WTC11 (cell line): ENCODE data around the gene PCDH7. TPM values are rescaled to one million over a fixed set of nuclear protein-coding genes. Genes with fewer than 3 reads are reported as not detected.

Source experiments
- ATAC-seq: fragments of 200-7000 bp; cut with Tn5 transposase; 2 replicates; pipeline ENCODE4 v1.10.0; 2021; ENCODE audit warnings: mild to moderate bottlenecking, moderate library complexity
- CTCF ChIA-PET: fragments of 300-600 bp; sonication (Branson Sonifier 250); formaldehyde crosslinking; loops from one replicate; lab custom pipeline; 2021; ENCODE audit warnings: antibody characterized with exemption; lab: Charles Lee
- POLR2A ChIA-PET: fragments of 350-600 bp; sonication (Branson Sonifier 250); formaldehyde crosslinking; loops from one replicate; lab custom pipeline; 2021; ENCODE audit warnings: antibody characterized with exemption; lab: Charles Lee
- DNase-seq: peaks from one replicate; pipeline ENCODE4 v3.0.0; 2021; ENCODE audit warnings: low spot score
- H3K27ac Mint-ChIP-seq: 2 replicates; pipeline ENCODE4 v1.8.0; 2021; ENCODE audit warnings: mixed read lengths
- H3K27me3 Mint-ChIP-seq: 2 replicates; pipeline ENCODE4 v1.8.0; 2021; ENCODE audit warnings: low read depth, mild to moderate bottlenecking, moderate library complexity, mixed read lengths
- H3K36me3 Mint-ChIP-seq: 2 replicates; pipeline ENCODE4 v1.8.0; 2021; ENCODE audit warnings: mixed read lengths
- H3K4me1 Mint-ChIP-seq: 2 replicates; pipeline ENCODE4 v1.8.0; 2022; ENCODE audit warnings: mixed read lengths
- H3K4me3 Mint-ChIP-seq: 2 replicates; pipeline ENCODE4 v1.8.0; 2021; ENCODE audit warnings: mild to moderate bottlenecking, moderate library complexity, mixed read lengths
- H3K9me3 Mint-ChIP-seq: 2 replicates; pipeline ENCODE4 v1.8.0; 2021; ENCODE audit warnings: mixed read lengths
- ATF2 ChIP-seq: sonication (generic); formaldehyde crosslinking; IDR thresholded peaks from 2 replicates; pipeline ENCODE4 v1.8.1; 2022; ENCODE audit warnings: low read depth, missing genetic modification reagents, borderline replicate concordance
- CBFB ChIP-seq: sonication (generic); formaldehyde crosslinking; IDR thresholded peaks from 2 replicates; pipeline ENCODE4 v1.8.1; 2022; ENCODE audit warnings: mild to moderate bottlenecking, low read depth, missing genetic modification reagents
- CDX4 ChIP-seq: fragments of 250-450 bp; sonication (Bioruptor Pico); IDR thresholded peaks from 2 replicates; pipeline ENCODE4 v1.9.0; 2021; ENCODE audit warnings: moderate library complexity, mild to moderate bottlenecking, inconsistent platforms, borderline replicate concordance
- CREB1 ChIP-seq: sonication (generic); formaldehyde crosslinking; IDR thresholded peaks from 2 replicates; pipeline ENCODE4 v1.8.0; 2023; ENCODE audit warnings: mild to moderate bottlenecking, missing genetic modification reagents
- OVOL2 ChIP-seq: fragments of 250-450 bp; sonication (Bioruptor Pico); IDR thresholded peaks from 2 replicates; pipeline ENCODE4 v1.9.0; 2021; ENCODE audit warnings: mild to moderate bottlenecking, borderline replicate concordance
- RORB ChIP-seq: fragments of 250-450 bp; sonication (Bioruptor Pico); IDR thresholded peaks from 2 replicates; pipeline ENCODE4 v1.9.0; 2021; ENCODE audit warnings: mild to moderate bottlenecking
- TEAD1 ChIP-seq: sonication (generic); formaldehyde crosslinking; IDR thresholded peaks from 2 replicates; pipeline ENCODE4 v1.8.0; 2022; ENCODE audit warnings: mild to moderate bottlenecking, missing genetic modification reagents
- TEAD4 ChIP-seq: sonication (generic); formaldehyde crosslinking; IDR thresholded peaks from 2 replicates; pipeline ENCODE4 v1.8.0; 2022; ENCODE audit warnings: mild to moderate bottlenecking, missing genetic modification reagents
- ZBTB43 ChIP-seq: sonication (generic); formaldehyde crosslinking; IDR thresholded peaks from 2 replicates; pipeline ENCODE4 v1.8.1; 2023; ENCODE audit warnings: mild to moderate bottlenecking, missing genetic modification reagents
- ZMAT4 ChIP-seq: fragments of 250-450 bp; sonication (Bioruptor Pico); IDR thresholded peaks from 2 replicates; pipeline ENCODE4 v1.9.0; 2021; ENCODE audit warnings: mild to moderate bottlenecking
- ZNF416 ChIP-seq: fragments of 250-450 bp; sonication (Bioruptor Pico); IDR thresholded peaks from 2 replicates; pipeline ENCODE4 v1.9.0; 2021; ENCODE audit warnings: mild to moderate bottlenecking, inconsistent platforms
- ZNF423 ChIP-seq: fragments of 250-450 bp; sonication (Bioruptor Pico); IDR thresholded peaks from 2 replicates; pipeline ENCODE4 v2.1.2; 2022; ENCODE audit warnings: mild to moderate bottlenecking, moderate library complexity
- total RNA-seq: library from RNA; stranded (reverse); gene quantifications from 3 replicates; pipeline ENCODE4 v1.2.3, GENCODE V29; 2021
- TF ChIP-seq, protein P1 (sequence below): sonication (generic); formaldehyde crosslinking; IDR thresholded peaks from 2 replicates; pipeline ENCODE4 v1.8.1; 2023; ENCODE audit warnings: mild to moderate bottlenecking, missing genetic modification reagents, borderline replicate concordance
- TF ChIP-seq, protein P2 (sequence below): sonication (generic); formaldehyde crosslinking; IDR thresholded peaks from 2 replicates; pipeline ENCODE4 v1.8.0; 2022; ENCODE audit warnings: mild to moderate bottlenecking, missing genetic modification reagents
- TF ChIP-seq, protein P3 (sequence below): sonication (generic); formaldehyde crosslinking; IDR thresholded peaks from 2 replicates; pipeline ENCODE4 v1.8.1; 2023; ENCODE audit warnings: mild to moderate bottlenecking, missing genetic modification reagents
- TF ChIP-seq, protein P4 (sequence below): sonication (generic); formaldehyde crosslinking; IDR thresholded peaks from 2 replicates; pipeline ENCODE4 v1.8.1; 2023; ENCODE audit warnings: mild to moderate bottlenecking, moderate library complexity, missing genetic modification reagents
- TF ChIP-seq, protein P5 (sequence below): fragments of 250-450 bp; sonication (Bioruptor Pico); IDR thresholded peaks from 2 replicates; pipeline ENCODE4 v1.9.0; 2021; ENCODE audit warnings: mild to moderate bottlenecking, borderline replicate concordance

The PCDH7 gene
- total RNA-seq, 1 experiment from 2014 or later, result 3.9 TPM

DNA sequence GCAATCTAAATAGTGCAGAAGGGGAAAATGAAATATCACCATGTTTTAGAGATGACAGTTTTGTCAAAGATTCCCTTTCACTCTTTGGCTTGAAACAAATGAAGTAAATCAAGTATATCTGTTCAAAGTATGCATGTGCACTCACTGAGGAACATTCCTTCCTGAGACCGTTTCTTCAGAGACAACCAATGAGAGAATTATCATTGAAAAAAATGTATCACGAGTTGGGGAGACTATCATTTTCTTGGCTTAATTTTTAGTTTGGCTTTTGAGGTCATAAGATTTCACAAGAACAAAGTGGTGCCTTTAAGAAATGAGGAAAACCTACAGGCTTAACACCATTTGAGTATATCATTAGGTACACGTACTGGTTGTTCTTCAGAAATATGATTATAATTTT is 56.3 kb downstream of the PCDH7 start (continued):
- TF ChIP-seq ATF2 (CRISPR knock-in tag) (no peak), CDX4 (CRISPR knock-in tag) (no peak), TEAD4 (CRISPR knock-in tag) (no peak), ZMAT4 (CRISPR knock-in tag) (no peak)

GRCh38 chr4:30776921-30777415 is 56.8 kb downstream of the PCDH7 start:
- DNase-seq, result no peak
- CTCF ChIA-PET, result no interaction called here
- no peaks in the 10 kb centered on the region for H3K36me3 Mint-ChIP-seq
- POLR2A ChIA-PET, result no interaction called here
- 0 out of 2 replicates have a peak, but pooled peaks have one; percentile 34 for ATAC-seq
- no peaks in the 10 kb centered on the region for H3K9me3 Mint-ChIP-seq
- no peak overlapping the region for H3K4me3 Mint-ChIP-seq
- H3K4me1 Mint-ChIP-seq, result peaks cover 10% of the 10 kb centered on the region
- H3K27me3 Mint-ChIP-seq, result no peaks in the 10 kb centered on the region
- TF ChIP-seq ZNF423 (CRISPR knock-in tag), result no peak
- no peak for TF ChIP-seq ZBTB43
- TF ChIP-seq CBFB (CRISPR knock-in tag), result no peak
- TF ChIP-seq, protein P1, sequence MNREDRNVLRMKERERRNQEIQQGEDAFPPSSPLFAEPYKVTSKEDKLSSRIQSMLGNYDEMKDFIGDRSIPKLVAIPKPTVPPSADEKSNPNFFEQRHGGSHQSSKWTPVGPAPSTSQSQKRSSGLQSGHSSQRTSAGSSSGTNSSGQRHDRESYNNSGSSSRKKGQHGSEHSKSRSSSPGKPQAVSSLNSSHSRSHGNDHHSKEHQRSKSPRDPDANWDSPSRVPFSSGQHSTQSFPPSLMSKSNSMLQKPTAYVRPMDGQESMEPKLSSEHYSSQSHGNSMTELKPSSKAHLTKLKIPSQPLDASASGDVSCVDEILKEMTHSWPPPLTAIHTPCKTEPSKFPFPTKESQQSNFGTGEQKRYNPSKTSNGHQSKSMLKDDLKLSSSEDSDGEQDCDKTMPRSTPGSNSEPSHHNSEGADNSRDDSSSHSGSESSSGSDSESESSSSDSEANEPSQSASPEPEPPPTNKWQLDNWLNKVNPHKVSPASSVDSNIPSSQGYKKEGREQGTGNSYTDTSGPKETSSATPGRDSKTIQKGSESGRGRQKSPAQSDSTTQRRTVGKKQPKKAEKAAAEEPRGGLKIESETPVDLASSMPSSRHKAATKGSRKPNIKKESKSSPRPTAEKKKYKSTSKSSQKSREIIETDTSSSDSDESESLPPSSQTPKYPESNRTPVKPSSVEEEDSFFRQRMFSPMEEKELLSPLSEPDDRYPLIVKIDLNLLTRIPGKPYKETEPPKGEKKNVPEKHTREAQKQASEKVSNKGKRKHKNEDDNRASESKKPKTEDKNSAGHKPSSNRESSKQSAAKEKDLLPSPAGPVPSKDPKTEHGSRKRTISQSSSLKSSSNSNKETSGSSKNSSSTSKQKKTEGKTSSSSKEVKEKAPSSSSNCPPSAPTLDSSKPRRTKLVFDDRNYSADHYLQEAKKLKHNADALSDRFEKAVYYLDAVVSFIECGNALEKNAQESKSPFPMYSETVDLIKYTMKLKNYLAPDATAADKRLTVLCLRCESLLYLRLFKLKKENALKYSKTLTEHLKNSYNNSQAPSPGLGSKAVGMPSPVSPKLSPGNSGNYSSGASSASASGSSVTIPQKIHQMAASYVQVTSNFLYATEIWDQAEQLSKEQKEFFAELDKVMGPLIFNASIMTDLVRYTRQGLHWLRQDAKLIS, result no peak
- no peak for TF ChIP-seq ZNF416
- TF ChIP-seq OVOL2 (CRISPR knock-in tag), result no peak
- TF ChIP-seq TEAD1 (CRISPR knock-in tag), result no peak
- TF ChIP-seq CDX4 (CRISPR knock-in tag), result no peak
- TF ChIP-seq CREB1, result no peak
- TF ChIP-seq, protein P2, sequence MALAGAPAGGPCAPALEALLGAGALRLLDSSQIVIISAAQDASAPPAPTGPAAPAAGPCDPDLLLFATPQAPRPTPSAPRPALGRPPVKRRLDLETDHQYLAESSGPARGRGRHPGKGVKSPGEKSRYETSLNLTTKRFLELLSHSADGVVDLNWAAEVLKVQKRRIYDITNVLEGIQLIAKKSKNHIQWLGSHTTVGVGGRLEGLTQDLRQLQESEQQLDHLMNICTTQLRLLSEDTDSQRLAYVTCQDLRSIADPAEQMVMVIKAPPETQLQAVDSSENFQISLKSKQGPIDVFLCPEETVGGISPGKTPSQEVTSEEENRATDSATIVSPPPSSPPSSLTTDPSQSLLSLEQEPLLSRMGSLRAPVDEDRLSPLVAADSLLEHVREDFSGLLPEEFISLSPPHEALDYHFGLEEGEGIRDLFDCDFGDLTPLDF (CRISPR knock-in tag), result no peak
- TF ChIP-seq RORB (CRISPR knock-in tag), result no peak
- TF ChIP-seq, protein P3, sequence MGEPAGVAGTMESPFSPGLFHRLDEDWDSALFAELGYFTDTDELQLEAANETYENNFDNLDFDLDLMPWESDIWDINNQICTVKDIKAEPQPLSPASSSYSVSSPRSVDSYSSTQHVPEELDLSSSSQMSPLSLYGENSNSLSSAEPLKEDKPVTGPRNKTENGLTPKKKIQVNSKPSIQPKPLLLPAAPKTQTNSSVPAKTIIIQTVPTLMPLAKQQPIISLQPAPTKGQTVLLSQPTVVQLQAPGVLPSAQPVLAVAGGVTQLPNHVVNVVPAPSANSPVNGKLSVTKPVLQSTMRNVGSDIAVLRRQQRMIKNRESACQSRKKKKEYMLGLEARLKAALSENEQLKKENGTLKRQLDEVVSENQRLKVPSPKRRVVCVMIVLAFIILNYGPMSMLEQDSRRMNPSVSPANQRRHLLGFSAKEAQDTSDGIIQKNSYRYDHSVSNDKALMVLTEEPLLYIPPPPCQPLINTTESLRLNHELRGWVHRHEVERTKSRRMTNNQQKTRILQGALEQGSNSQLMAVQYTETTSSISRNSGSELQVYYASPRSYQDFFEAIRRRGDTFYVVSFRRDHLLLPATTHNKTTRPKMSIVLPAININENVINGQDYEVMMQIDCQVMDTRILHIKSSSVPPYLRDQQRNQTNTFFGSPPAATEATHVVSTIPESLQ (CRISPR knock-in tag), result no peak
- TF ChIP-seq, protein P4, sequence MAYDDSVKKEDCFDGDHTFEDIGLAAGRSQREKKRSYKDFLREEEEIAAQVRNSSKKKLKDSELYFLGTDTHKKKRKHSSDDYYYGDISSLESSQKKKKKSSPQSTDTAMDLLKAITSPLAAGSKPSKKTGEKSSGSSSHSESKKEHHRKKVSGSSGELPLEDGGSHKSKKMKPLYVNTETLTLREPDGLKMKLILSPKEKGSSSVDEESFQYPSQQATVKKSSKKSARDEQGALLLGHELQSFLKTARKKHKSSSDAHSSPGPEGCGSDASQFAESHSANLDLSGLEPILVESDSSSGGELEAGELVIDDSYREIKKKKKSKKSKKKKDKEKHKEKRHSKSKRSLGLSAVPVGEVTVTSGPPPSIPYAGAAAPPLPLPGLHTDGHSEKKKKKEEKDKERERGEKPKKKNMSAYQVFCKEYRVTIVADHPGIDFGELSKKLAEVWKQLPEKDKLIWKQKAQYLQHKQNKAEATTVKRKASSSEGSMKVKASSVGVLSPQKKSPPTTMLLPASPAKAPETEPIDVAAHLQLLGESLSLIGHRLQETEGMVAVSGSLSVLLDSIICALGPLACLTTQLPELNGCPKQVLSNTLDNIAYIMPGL, result no peak
- TF ChIP-seq, protein P5, sequence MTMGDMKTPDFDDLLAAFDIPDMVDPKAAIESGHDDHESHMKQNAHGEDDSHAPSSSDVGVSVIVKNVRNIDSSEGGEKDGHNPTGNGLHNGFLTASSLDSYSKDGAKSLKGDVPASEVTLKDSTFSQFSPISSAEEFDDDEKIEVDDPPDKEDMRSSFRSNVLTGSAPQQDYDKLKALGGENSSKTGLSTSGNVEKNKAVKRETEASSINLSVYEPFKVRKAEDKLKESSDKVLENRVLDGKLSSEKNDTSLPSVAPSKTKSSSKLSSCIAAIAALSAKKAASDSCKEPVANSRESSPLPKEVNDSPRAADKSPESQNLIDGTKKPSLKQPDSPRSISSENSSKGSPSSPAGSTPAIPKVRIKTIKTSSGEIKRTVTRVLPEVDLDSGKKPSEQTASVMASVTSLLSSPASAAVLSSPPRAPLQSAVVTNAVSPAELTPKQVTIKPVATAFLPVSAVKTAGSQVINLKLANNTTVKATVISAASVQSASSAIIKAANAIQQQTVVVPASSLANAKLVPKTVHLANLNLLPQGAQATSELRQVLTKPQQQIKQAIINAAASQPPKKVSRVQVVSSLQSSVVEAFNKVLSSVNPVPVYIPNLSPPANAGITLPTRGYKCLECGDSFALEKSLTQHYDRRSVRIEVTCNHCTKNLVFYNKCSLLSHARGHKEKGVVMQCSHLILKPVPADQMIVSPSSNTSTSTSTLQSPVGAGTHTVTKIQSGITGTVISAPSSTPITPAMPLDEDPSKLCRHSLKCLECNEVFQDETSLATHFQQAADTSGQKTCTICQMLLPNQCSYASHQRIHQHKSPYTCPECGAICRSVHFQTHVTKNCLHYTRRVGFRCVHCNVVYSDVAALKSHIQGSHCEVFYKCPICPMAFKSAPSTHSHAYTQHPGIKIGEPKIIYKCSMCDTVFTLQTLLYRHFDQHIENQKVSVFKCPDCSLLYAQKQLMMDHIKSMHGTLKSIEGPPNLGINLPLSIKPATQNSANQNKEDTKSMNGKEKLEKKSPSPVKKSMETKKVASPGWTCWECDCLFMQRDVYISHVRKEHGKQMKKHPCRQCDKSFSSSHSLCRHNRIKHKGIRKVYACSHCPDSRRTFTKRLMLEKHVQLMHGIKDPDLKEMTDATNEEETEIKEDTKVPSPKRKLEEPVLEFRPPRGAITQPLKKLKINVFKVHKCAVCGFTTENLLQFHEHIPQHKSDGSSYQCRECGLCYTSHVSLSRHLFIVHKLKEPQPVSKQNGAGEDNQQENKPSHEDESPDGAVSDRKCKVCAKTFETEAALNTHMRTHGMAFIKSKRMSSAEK, result no peak
- peak overlapping the region; percentile 84 for H3K27ac Mint-ChIP-seq
